ENCODE results near the gene ATXN1.
"Not testable (repeated sequence)": the region's sequence is repeated elsewhere in the genome, so short reads cannot be mapped to it uniquely, and the experiment has no call there.

Gene ATXN1

GRCh38 chr6:16559071-16559470 lies 202.2 kb downstream of the ATXN1 start:
- no peak for DNase-seq

- DNase-seq: no peak
Measured at GRCh38 chr6:16555550-16555949, 205.7 kb downstream of the ATXN1 start.

- no peak for DNase-seq
Measured at GRCh38 chr6:16553531-16553930, 207.7 kb downstream of the ATXN1 start.

GRCh38 chr6:16551466-16551865 lies 209.8 kb downstream of the ATXN1 start:
- DNase-seq: no peak

- no peak for DNase-seq
Measured at GRCh38 chr6:16548121-16548520, 213.1 kb downstream of the ATXN1 start.

GRCh38 chr6:16547587-16547986 lies 213.7 kb downstream of the ATXN1 start:
- no peak for DNase-seq

GRCh38 chr6:16546861-16547260 lies 214.4 kb downstream of the ATXN1 start:
- DNase-seq: no peak

- no peak for DNase-seq
Measured at GRCh38 chr6:16545382-16545781, 215.9 kb downstream of the ATXN1 start.

- no peak for DNase-seq
Measured at GRCh38 chr6:16544521-16544920, 216.7 kb downstream of the ATXN1 start.

- DNase-seq: no peak
Measured at GRCh38 chr6:16544006-16544405, 217.3 kb downstream of the ATXN1 start.

- DNase-seq: no peak
Measured at GRCh38 chr6:16543521-16543920, 217.7 kb downstream of the ATXN1 start.

- no peak for DNase-seq
Measured at GRCh38 chr6:16542070-16542469, 219.2 kb downstream of the ATXN1 start.

- DNase-seq: no peak
Measured at GRCh38 chr6:16540804-16541752, 220.2 kb downstream of the ATXN1 start.

- DNase-seq: not testable (repeated sequence)
Measured at GRCh38 chr6:16540383-16540782, 220.9 kb downstream of the ATXN1 start.

GRCh38 chr6:16539086-16539931 lies 222.0 kb downstream of the ATXN1 start:
- DNase-seq: no peak

- DNase-seq: no peak
Measured at GRCh38 chr6:16535564-16535963, 225.7 kb downstream of the ATXN1 start.

GRCh38 chr6:16533721-16534136 lies 227.5 kb downstream of the ATXN1 start:
- DNase-seq: no peak

- DNase-seq: no peak
Measured at GRCh38 chr6:16533210-16533609, 228.1 kb downstream of the ATXN1 start.

- DNase-seq: no peak
Measured at GRCh38 chr6:16527691-16528090, 233.6 kb downstream of the ATXN1 start.

GRCh38 chr6:16524380-16524707 lies 236.9 kb downstream of the ATXN1 start:
- no peak for DNase-seq

GRCh38 chr6:16523606-16524379 lies 237.5 kb downstream of the ATXN1 start:
- DNase-seq: no peak

- no peak for DNase-seq
Measured at GRCh38 chr6:16522937-16523336, 238.3 kb downstream of the ATXN1 start.

- no peak for DNase-seq
Measured at GRCh38 chr6:16521528-16521927, 239.7 kb downstream of the ATXN1 start.

Measured in CD4-positive, alpha-beta T cell treated with Interleukin-4 for 1 hour (primary cell).